HG02970 (cell line): ENCODE data around the gene COG5.

ENCODE experiments used
- ATAC-seq: cut with Tn5 transposase; IDR thresholded peaks from one replicate; pipeline ENCODE4 v1.9.1; 2021; ENCODE audit warnings: mild to moderate bottlenecking, moderate library complexity, moderate number of reproducible peaks; ENCODE audit not compliant: unreplicated experiment, low FRiP score

The COG5 gene

GRCh38 chr7:107206136-107206535, 357.6 kb downstream of the COG5 start:
- no peak for ATAC-seq

GRCh38 chr7:107203607-107204006, 360.1 kb downstream of the COG5 start:
- no peak for ATAC-seq

GRCh38 chr7:107201795-107202450, 361.8 kb downstream of the COG5 start:
- no peak for ATAC-seq

DNA sequence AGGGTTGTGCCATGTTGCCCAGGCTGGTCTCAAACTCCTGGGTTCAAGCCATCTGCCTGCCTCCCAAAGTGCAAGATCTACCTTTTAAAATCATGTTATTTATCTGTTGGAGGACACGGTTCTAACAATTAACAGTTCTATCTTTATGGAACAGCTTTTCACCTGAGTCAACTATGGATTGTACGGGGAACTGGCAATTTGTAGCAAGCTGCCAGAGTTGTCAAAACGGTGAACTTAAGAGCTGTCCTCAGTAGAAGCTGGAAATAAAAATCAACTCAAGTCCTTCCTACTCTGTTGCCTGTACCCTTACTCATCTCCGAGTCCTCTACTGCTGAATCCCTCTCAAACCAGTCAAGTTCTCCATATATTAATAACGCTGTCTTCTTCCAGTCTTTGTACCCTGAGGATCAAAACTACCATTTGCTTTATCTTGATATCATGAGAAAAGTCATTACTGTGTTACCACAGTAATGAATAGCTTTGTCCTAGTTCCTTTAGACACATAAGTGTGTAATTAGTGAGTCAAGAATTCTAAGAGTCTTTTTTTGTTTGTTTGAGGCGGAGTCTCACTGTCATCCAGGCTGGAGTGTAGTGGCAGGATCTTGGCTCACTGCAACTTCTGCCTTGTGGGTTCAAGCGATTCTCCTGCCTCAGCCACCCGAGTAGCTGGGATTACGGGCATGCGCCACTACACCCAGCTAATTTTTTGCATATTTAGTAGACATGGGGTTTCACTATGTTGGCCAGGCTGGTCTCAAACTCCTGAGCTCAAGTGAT, 366.7 kb downstream of the COG5 start:
- ATAC-seq, result no peak

DNA sequence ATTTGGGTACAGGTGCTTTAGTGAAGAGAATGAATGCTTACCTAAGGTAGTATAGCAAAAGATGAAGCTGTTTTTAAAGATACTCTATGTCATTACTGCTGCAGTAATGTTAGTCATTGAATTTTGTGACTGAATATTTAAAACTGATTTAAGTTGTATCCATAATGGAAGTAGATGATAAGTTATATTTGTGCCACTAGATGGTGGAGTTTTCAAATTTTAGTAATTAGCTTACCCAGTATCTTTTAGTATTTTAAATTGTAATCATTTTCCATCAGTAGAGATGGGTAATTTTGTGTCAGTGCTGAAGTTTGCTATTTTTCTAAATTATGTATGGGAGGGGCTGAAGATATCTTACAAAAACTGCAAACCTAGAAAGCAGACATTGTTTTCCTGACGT, 369.7 kb downstream of the COG5 start:
- no peak for ATAC-seq

GRCh38 chr7:107190090-107190489, 373.6 kb downstream of the COG5 start:
- no peak for ATAC-seq

DNA sequence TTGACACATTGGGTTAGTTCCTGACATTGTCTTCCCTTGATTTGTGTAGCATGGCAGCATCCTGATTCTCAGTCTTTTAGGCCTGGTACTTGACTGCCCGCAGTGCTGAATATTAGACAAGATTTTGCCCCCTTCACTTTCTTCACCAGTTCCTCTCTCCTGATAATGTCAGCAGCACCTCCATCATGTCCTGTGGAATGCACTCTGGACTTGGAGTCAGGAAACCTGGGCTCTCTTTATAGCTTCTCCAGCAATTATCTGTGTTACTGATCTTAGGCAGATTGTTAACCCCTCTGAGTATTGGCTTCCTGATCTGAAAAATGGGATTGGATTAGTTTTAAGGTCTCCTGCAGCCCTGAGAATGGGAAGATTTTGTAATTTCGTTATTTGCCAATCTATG, 375.9 kb downstream of the COG5 start:
- no peak for ATAC-seq

DNA sequence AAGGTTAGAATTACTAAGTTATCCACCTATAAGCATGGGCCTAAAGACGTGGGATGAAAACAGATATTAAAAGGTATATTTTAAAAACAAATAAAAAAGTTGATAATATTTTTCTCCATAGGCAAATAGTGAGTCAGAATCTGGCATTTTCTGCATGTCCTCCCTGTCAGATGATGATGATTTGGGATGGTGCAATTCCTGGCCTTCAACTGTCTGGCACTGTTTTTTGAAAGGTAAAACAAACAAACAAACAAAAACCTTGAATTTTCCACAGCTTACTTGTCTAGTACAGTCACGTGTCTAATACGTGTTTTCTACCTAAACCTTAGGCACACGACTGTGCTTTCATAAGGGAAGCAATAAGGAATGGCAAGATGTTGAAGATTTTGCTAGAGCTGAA, 377.5 kb downstream of the COG5 start:
- no peak for ATAC-seq

DNA sequence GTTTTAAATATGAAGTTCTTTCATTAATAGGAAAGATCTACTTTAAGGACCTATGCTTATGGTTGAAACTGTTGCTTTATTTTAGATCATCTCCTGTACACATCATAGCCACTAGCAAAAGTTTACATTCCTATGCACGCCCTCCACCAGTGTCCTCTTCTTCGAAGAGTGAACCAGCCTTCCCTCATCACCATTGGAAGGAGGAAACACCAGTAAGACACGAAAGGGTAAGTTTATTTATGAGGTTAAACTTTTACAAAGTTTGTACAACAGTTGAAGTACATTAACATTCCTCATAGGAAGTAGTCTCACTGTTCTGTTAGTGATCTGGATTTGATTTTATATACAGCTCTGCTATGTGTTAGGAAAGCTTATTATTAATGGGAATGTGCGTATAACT, 378.0 kb downstream of the COG5 start:
- no peak for ATAC-seq

- ATAC-seq, result no peak
These were observed 382.5 kb downstream of the COG5 start for GRCh38 chr7:107181172-107181571.

- ATAC-seq, result no peak
These were observed 383.3 kb downstream of the COG5 start for GRCh38 chr7:107180378-107180777.

GRCh38 chr7:107179326-107180164, 384.2 kb downstream of the COG5 start:
- no peak for ATAC-seq

DNA sequence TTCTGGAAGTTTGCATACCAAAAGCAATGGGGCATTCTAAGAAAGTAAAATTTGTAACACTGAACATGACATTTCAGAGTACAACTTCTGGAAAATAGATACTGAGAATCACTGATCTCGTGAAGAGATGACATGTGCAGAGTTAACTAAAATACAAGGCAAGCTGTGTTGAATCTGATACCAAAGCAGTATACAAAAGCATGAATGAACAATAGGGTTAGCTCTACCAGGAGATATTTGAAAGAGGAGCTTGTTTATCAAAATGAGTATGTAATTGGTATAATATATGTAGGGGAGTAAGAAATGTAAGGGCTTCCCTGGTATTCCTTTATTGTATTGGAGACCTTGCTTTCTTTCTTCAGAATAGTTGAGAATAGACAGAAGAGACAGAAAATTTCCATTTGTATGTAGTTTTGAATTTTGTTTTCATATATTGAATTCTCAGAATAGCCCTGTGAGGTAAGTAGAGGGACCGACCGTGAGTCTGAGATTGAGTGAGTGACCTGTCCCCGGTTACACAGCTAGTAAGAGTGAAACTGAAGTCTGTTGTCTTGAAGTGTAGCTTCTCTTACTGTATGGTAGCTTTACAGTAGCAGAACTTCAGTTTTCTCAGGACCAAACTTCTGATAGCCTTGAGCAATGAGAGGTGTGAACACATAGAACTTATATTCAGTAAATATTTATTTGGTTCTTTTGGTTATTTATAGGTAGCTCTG, 389.9 kb downstream of the COG5 start:
- ATAC-seq, result no peak

GRCh38 chr7:107173191-107173590, 390.5 kb downstream of the COG5 start:
- no peak for ATAC-seq

DNA sequence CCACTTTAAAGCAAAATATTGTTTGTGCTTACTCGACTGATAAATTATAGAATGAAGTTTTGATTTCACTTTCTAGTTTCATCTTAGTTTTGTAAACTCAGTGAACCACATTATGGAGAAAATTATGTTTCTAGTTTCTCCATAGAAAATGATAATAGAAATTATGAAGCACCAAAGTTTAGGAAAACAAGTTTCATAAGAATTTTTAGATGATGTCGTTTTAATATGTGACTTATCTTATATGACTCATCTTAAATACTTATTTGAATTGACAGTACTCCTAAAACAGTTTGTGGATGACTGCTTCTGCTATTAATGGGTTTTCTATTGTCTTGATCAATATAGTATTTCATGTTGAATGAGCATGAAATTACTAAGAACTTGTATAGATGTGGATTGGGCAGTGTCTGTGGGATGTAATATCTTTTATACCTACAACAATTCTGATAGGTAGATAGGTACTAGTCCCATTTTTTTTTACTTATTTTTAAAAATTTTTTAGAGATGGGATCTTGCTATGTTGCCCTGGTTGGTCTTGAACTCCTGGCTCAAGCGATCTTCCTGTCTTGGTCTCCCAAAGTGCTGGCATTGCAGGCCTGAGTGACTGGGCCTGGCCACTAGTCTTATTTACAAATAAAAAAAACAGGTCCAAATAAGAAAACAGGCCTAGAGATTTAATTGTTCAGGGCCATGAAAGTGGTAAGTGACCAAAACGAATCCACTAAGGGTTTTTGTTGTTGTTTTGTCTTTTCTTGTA, 391.3 kb downstream of the COG5 start:
- no peak for ATAC-seq

- no peak for ATAC-seq
These were observed 392.2 kb downstream of the COG5 start for GRCh38 chr7:107171496-107171895.

DNA sequence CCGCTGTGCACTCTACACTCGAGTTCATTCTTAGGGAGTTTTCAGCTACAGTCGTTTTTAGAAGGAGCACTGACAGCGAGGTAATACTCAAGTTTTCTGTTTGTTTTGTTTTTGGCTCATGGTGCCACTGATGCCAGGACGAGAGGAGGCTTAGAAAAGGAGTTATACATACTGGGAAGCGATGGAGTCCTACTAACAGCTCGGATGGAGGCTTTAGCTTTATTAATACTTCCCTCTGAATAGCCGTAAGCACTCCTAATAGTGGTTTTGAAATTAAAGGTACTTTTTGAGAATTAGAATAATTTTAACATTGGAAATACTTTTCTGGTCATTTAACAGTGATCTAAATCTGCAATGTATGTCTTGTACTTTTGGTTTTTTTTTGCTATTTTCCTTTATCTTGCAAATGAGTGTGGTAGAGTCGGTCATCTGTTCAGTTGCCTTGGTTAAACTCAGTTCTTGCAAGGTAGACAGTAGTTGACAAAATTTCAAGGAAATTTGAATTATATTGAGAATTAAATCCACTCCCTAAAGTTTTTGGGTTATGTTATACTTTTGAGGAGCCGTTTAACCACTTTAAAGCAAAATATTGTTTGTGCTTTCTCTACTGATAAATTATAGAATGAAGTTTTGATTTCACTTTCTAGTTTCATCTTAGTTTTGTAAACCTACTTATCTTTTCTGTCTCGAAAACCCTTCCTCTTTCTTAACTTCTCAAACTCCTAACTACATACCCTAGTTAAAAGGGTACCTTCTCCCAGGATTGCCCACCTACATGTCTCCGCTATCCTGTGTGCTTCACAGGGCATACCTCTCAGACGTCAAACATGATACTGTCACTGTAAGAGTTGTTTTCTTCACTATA, 393.4 kb downstream of the COG5 start:
- ATAC-seq, result no peak

GRCh38 chr7:107169120-107170050, 394.3 kb downstream of the COG5 start:
- peak; percentile 29 for ATAC-seq
